Measurements from ENCODE around the gene IL20RB. TPM values are rescaled to one million over a fixed set of nuclear protein-coding genes. Genes with fewer than 3 reads are reported as not detected.

Gene IL20RB
- total and polyA plus RNA-seq, 2 donors (not counting 3 experiments of a cell fraction or from before 2014, with no cell fraction given): 0.79 to 1.6 TPM

DNA sequence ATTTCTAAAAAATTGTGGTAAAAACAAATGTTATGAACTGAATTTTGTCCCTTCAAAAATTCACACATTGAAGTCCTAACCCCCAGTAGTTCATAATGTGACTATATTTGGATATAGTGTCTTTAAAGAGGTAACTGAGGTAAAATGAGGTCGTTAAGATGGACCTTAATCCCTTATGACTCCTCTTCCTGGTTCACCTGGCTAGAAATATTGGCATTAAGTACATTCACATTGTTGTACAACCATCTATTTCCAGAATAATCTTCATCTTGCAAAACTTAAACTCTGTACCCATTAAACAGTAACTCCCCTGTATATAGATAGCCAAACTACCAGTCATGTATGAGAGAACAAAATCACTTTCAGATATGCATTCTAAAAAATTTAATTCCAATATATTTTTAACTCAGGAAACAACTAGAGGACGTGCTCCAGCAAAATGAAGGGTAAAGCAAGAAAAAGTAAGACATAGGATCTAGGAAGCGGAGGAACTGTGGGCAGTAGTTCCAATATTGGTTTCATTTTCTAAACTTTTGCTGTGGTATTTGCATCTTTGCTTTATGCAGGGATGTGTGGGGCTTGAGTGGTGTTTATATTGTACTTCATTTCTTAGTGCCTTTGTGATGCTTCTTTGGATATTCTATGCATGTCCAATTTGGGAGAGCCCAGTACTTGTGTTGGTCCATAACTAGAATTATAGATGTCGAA lies 36.7 kb upstream of the IL20RB start:
- no peaks in the 10 kb centered on the region for H4K20me1 ChIP-seq (replicated peaks; ENCODE audit: control insufficient read depth, extremely low read depth, insufficient read depth, low read length)
- no peak overlapping the region for H3K4me3 ChIP-seq (replicated peaks in 1 of 3; ENCODE audit: insufficient read depth in 1 of 3, low read depth in 1 of 3, low read length in 3 of 3)
- no peak overlapping the region for H3K9ac ChIP-seq (replicated peaks; ENCODE audit: extremely low read depth, insufficient read depth, low read length)
- DNase-seq (ENCODE audit: low read depth, low spot score) (no peak), FAIRE-seq (no peak)
- no peaks in the 10 kb centered on the region for H3K9me3 ChIP-seq (replicated peaks; ENCODE audit: control insufficient read depth, insufficient read depth, low read length)
- no peaks in the 10 kb centered on the region for H3K9me1 ChIP-seq (replicated peaks; ENCODE audit: control insufficient read depth, extremely low read depth, insufficient read depth, low read length)
- no peak overlapping the region for H3K27ac ChIP-seq (ENCODE audit: insufficient read depth, low read depth, low read length)
- peaks cover 32% of the 10 kb centered on the region for H3K4me1 ChIP-seq (ENCODE audit: control insufficient read depth, extremely low read depth, insufficient read depth, low read length)
- intact Hi-C loops (cut with micrococcal nuclease): no loop called here
- ChIA-PET CTCF (no interaction called here), POLR2A (no interaction called here)
- dilution Hi-C loops (cut with MboI; ENCODE audit: extremely low pct_ligation_motif_present, low sequenced_read_pairs): no loop called here
- H3K27me3 ChIP-seq (ENCODE audit: control insufficient read depth in 2 of 2, insufficient read depth in 2 of 2, low read length in 2 of 2): no peaks in the 10 kb centered on the region
- H3K79me2 ChIP-seq (ENCODE audit: control insufficient read depth, insufficient read depth, low read length): peaks cover 74% of the 10 kb centered on the region
- no peak overlapping the region for H2AFZ ChIP-seq (ENCODE audit: low read depth, low read length)
- TF ChIP-seq FOS (IDR thresholded peaks at IDR 0.05; ENCODE audit: borderline replicate concordance, insufficient read depth, low read length) (no peak), POLR2A (IDR thresholded peaks at IDR 0.05; ENCODE audit: low read depth, low read length) (no peak), GATA2 (IDR thresholded peaks at IDR 0.05; ENCODE audit: insufficient read depth, insufficient read length, low read depth, low read length) (no peak), MYC (IDR thresholded peaks at IDR 0.05; ENCODE audit: low read depth, low read length) (no peak), JUN (IDR thresholded peaks at IDR 0.05; ENCODE audit: borderline replicate concordance, insufficient read depth, insufficient read length, low read depth) (no peak)
- TF ChIP-seq, protein P1, sequence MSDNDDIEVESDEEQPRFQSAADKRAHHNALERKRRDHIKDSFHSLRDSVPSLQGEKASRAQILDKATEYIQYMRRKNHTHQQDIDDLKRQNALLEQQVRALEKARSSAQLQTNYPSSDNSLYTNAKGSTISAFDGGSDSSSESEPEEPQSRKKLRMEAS (IDR thresholded peaks at IDR 0.05; ENCODE audit: insufficient read depth, insufficient read length): no peak
- H3K4me2 ChIP-seq (ENCODE audit: insufficient read depth, low read length): no peak overlapping the region
- BruUV-seq (replicated peaks): no TSS peak
- H3K36me3 ChIP-seq (ENCODE audit: control insufficient read depth in 2 of 2, extremely low read depth in 1 of 2, insufficient read depth in 2 of 2, low read length in 2 of 2): no peaks in the 10 kb centered on the region

DNA sequence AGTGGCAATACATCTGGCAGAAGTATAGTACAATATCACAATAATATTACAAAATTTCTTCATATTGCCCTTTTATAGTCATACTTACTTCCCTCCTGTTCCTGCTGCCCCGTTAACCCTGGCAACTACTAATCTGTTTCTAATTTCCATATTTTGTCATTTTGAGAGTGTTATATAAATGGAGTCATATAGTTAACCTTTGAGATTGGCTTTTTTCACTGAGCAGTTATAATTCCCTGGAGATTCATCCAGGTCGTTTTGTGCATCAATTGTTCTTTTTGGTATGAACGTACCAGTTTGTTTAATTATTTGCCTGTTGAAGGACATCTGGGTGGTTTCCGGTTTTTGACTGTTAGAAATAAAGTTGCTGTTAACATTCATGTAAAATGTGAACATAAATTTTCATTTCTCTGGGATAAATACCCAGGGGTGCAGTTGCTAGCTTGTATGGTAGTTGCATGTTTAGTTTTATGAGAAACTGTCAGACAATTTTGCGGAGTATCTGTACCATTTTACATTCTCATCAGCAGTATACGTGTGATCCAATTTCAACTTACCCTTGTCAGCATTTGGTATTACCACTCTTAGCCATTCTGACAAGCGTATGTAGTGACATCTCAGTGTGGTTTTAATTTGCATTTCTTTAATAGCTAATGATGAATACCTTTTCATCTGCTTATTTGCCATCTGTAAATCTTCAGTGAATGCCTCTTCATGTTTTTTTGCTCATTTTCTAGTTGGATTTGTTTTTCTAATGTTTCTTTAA lies 32.2 kb upstream of the IL20RB start:
- no peak overlapping the region for H3K9ac ChIP-seq (replicated peaks; ENCODE audit: extremely low read depth, insufficient read depth, low read length)
- no peak overlapping the region for H3K27ac ChIP-seq (ENCODE audit: insufficient read depth, low read depth, low read length)
- no peaks in the 10 kb centered on the region for H3K9me3 ChIP-seq (replicated peaks; ENCODE audit: control insufficient read depth, insufficient read depth, low read length)
- H3K79me2 ChIP-seq (ENCODE audit: control insufficient read depth, insufficient read depth, low read length): peaks cover 64% of the 10 kb centered on the region
- intact Hi-C loops (cut with micrococcal nuclease): no loop called here
- no peak overlapping the region for H3K4me3 ChIP-seq (replicated peaks in 1 of 3; ENCODE audit: insufficient read depth in 1 of 3, low read depth in 1 of 3, low read length in 3 of 3)
- dilution Hi-C loops (cut with MboI; ENCODE audit: extremely low pct_ligation_motif_present, low sequenced_read_pairs): no loop called here
- no peaks in the 10 kb centered on the region for H4K20me1 ChIP-seq (replicated peaks; ENCODE audit: control insufficient read depth, extremely low read depth, insufficient read depth, low read length)
- peaks cover 2% of the 10 kb centered on the region in 2 experiments for H3K36me3 ChIP-seq (ENCODE audit: control insufficient read depth in 2 of 2, extremely low read depth in 1 of 2, insufficient read depth in 2 of 2, low read length in 2 of 2)
- no peak overlapping the region for H3K4me2 ChIP-seq (ENCODE audit: insufficient read depth, low read length)
- DNase-seq (ENCODE audit: low read depth, low spot score) (no peak), FAIRE-seq (no peak)
- CTCF ChIA-PET: interaction anchor here (1.4 kb wide), 1 partner anchor 88 kb away, joined by 4 read pairs; no protein-coding TSS in a partner anchor
- H2AFZ ChIP-seq (ENCODE audit: low read depth, low read length): no peak overlapping the region
- no peaks in the 10 kb centered on the region for H3K27me3 ChIP-seq (ENCODE audit: control insufficient read depth in 2 of 2, insufficient read depth in 2 of 2, low read length in 2 of 2)
- no peaks in the 10 kb centered on the region for H3K9me1 ChIP-seq (replicated peaks; ENCODE audit: control insufficient read depth, extremely low read depth, insufficient read depth, low read length)
- POLR2A ChIA-PET: no interaction called here
- BruUV-seq (replicated peaks): no TSS peak
- H3K4me1 ChIP-seq (ENCODE audit: control insufficient read depth, extremely low read depth, insufficient read depth, low read length): no peaks in the 10 kb centered on the region
- TF ChIP-seq JUN (IDR thresholded peaks at IDR 0.05; ENCODE audit: borderline replicate concordance, insufficient read depth, insufficient read length, low read depth): no peak
- TF ChIP-seq FOS (IDR thresholded peaks at IDR 0.05; ENCODE audit: borderline replicate concordance, insufficient read depth, low read length): no peak
- TF ChIP-seq POLR2A (IDR thresholded peaks at IDR 0.05; ENCODE audit: low read depth, low read length): no peak
- TF ChIP-seq GATA2 (IDR thresholded peaks at IDR 0.05; ENCODE audit: insufficient read depth, insufficient read length, low read depth, low read length): no peak
- no peak for TF ChIP-seq POLR2AphosphoS5 (IDR thresholded peaks at IDR 0.05; ENCODE audit: insufficient read depth, low read depth, low read length)
- no peak for TF ChIP-seq EZH2 (IDR thresholded peaks at IDR 0.05; ENCODE audit: borderline replicate concordance, low read depth, low read length, severe bottlenecking)
- TF ChIP-seq, protein P2, sequence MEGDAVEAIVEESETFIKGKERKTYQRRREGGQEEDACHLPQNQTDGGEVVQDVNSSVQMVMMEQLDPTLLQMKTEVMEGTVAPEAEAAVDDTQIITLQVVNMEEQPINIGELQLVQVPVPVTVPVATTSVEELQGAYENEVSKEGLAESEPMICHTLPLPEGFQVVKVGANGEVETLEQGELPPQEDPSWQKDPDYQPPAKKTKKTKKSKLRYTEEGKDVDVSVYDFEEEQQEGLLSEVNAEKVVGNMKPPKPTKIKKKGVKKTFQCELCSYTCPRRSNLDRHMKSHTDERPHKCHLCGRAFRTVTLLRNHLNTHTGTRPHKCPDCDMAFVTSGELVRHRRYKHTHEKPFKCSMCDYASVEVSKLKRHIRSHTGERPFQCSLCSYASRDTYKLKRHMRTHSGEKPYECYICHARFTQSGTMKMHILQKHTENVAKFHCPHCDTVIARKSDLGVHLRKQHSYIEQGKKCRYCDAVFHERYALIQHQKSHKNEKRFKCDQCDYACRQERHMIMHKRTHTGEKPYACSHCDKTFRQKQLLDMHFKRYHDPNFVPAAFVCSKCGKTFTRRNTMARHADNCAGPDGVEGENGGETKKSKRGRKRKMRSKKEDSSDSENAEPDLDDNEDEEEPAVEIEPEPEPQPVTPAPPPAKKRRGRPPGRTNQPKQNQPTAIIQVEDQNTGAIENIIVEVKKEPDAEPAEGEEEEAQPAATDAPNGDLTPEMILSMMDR (IDR thresholded peaks at IDR 0.05; ENCODE audit: extremely low read depth in 1 of 2, insufficient read depth in 1 of 2, low read depth in 1 of 2, low read length in 2 of 2): no peak
- TF ChIP-seq MYC (IDR thresholded peaks at IDR 0.05; ENCODE audit: low read depth, low read length): no peak
- TF ChIP-seq, protein P1 (IDR thresholded peaks at IDR 0.05; ENCODE audit: insufficient read depth, insufficient read length): no peak

Measured in endothelial cell of umbilical vein (primary cell).